SK-N-DZ (cell line): ENCODE measurements around the gene DSCAM.

Source experiments
- DNase-seq: peaks from one replicate; pipeline ENCODE4 v3.0.0-alpha.2; 2015; ENCODE audit warnings: low spot score

Gene DSCAM

DNA sequence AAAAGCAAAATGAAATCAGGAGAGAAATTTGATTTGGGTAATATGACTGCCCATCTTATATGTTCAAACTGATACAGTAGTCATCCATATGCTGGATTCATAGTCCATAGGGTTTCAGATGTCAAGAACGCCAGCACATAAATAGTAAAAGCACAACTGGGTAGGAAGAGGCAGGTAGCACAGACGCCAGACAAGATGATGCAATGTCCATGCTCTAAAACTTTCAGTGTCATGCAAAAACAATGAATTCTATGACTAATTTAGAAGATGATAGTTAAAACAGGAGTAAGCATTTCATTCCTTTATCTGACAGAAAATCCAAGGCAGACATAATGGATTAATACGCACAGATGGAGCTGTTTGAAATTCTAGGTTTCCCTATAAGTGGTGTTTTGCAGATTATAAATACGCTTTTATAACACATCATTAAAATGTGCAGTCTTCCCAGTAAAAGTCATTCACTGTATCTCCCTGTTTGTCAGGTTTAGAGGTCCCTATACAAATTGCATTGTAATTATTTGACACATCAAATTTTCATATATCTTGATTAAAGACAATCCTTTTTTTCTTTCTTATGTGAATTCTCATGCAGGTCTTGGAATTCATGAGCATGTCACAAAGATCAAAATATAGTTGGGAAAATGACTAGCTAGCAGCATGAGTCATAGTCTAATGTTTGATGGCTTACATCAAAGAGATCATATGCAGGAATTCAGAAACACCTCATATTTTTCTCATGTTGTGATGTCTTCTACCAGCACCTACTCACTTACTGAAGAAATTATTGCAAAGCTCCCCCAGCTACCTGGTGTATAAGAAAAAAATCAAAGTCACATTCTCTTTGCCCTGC, 139.9 kb downstream of the DSCAM start:
- no peak for DNase-seq

GRCh38 chr21:40706176-40706575, 140.8 kb downstream of the DSCAM start:
- no peak for DNase-seq

DNA sequence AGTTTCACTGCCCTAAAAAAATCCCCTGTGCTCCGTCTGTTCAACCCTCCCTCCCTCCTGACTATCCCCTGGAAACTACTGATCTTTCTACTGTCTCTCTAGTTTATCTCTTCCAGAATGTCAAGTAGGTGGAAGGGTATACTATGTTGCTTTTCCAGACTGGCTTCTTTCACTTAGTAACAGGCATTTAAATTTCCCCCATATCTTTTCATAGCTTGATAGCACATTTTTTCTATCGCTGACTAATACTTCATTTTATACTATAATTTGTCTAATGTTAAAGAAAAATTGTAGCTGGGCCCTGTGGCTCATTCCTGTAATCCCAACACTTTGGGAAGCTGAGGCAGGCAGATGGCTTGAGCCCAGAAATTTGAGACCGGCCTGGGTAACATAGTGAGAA, 142.8 kb downstream of the DSCAM start:
- no peak for DNase-seq

GRCh38 chr21:40699366-40699765, 147.6 kb downstream of the DSCAM start:
- no peak for DNase-seq

- no peak for DNase-seq
These were observed 150.7 kb downstream of the DSCAM start for GRCh38 chr21:40696246-40696645.

DNA sequence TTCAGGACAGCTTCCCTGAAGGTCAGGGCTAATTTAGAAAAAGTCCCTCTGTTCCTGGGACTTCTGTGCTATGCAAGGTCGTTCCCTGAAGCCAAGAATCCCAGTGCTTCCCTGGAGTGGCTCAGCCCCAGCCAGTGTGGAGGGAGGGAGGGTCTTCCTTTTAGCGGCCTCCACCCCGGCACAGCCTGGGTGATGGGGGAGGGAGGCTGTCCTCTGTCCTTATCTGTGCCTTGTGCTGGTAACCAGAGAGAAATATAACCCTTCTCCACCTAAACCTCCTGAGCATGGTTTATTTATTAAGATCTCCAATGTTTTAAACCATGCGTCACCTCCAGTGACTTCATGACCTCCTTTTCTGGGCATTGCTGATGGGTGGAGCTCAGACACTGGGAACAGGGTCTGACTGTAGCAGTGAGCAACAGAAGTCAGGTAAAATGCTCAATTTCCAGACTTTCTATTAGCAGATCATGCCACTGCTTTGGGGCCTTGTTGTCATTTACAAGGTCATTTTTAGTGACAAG, 157.1 kb downstream of the DSCAM start:
- DNase-seq: no peak

GRCh38 chr21:40689217-40689616, 157.7 kb downstream of the DSCAM start:
- no peak for DNase-seq

DNA sequence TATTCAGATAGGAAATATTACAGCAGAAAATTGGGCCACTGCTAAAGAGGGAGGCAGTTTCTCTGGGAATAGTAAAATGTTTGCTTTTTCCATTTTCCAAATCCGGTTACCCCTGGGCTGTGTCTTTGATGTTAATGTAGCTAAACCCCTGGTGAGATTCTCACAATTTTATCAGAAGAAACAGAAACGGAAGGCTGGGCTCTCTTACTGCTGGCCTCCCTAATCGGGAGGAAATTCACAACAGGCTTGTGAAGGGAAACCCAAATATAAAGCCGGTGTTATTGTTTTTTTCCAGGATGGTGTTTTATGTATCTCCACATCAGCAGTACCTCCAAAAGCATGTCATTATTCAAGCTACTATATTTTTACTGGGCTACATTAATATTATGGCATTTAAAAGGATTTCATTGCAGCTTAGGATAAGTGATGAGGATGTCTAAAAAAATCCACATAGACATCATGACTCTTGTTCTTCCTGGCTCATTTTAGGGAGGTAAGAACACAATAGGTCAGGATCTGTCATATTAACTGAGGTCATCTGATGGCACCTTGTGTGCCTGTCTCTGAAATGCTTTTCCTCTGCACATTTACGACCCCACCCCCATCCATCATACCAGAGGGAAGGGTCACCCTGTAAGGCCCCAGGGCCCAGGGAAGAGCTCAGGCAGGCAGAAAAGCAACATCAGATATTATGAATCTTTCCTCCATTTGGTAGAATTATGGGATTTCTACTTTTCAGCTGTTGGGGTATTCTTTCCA, 158.7 kb downstream of the DSCAM start:
- DNase-seq: no peak

- no peak for DNase-seq
These were observed 159.3 kb downstream of the DSCAM start for GRCh38 chr21:40687625-40688024.

DNA sequence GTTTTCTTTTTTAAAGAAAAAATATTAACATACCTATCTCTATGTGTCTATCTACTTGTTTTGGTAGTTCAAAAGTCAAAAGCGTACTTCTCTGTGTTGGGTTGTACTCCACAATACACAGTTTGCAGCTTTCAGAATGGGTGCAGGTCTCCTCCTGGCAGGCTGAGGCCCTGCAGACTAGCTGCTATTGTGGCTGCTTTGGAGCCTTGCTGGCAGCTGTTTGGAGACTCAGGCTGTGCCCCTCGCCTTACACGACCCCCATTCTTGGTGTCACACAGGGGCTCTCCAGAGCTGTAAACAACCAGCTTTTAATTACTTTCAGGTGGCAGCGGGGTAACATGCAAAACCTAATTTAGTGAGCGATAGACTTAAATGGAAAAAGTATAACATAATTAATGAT, 160.4 kb downstream of the DSCAM start:
- no peak for DNase-seq

GRCh38 chr21:40685141-40685540, 161.8 kb downstream of the DSCAM start:
- no peak for DNase-seq

DNA sequence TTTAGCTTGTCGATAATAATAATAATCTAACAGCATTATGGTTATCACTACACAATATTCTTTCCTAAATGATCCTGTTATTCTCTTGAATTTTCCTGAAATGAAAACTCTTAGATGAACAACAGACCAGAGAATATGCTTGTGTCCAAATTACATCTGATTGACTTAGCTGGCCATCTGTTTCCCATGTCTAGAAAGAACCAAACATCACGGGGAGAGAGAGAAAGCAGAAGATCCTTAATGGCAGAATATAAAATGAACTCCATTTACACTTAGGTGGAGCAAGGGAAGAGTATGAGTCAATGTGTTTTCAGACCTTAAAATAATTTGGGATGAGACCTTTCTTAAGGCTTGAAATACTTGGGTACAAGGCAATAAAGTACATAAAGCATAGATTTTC, 162.2 kb downstream of the DSCAM start:
- DNase-seq: peak; percentile 35

- DNase-seq: no peak
These were observed 163.6 kb downstream of the DSCAM start for GRCh38 chr21:40683349-40683748.

GRCh38 chr21:40681164-40681859, 165.6 kb downstream of the DSCAM start:
- peak; percentile 84 for DNase-seq

DNA sequence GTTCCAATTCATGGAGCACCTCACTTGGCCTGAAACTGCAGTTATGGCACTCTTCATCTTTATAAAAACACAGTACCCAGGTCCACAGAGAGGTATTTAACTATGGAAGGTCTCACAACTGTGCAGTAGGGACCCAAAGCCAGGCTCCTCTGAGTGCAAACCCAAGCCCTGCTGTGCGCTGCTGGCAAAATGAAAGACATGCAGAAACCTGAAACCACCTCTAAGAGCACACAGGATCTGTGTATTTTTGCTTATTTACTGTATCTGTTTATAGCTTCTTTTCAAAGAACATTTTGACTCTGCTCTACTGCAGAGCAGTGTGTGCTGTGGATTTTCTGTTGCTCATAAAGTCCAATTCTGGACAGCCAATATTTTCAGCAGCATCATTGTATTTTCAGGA, 166.6 kb downstream of the DSCAM start:
- no peak for DNase-seq

DNA sequence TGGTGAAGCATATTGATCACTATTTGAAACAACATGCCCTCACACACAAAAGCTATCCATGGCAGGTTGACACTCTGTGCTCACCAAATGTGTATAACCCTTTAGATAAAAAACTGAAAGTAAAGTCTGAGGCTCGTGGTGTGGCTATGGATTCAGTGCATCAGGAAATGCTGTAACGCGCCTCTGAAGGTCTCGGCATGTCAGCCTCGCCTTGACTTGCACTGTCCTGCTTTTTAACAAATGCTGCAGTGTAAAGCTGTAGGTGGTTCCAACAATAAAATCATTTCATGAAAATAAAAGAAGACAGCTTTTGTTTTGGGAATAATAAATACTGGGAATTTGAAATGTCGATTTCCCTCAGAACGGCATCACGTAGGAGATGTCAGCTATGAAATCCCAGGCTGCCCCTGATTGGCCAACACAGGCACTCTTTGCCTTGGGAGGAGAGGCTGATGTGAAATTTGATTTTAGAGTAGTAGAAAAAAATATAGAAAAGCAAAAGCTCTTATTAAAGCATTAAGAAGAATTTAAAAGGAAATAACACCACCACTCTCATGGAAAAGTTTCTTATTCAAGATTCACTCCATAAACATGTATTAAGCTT, 168.2 kb downstream of the DSCAM start:
- DNase-seq: no peak

DNA sequence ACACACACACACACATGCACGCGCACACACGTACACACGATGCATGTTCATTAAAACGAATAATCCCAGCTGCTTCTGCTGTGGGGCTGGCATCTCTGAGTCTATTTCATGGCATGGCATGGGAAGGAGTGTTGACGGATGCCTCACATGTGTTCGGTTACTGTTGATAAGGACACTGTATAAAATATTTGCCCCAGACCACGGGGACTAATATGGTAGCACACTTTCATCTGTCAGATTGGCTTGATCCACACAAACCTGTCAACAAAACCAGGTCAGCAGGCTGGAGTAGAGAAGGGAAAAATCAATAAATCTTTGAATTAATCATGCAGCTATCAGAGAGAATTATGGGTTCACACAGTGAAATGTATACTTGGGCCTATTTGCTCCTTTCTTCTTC, 171.9 kb downstream of the DSCAM start:
- no peak for DNase-seq

- no peak for DNase-seq
These were observed 174.4 kb downstream of the DSCAM start for GRCh38 chr21:40672602-40673001.

- no peak for DNase-seq
These were observed 175.2 kb downstream of the DSCAM start for GRCh38 chr21:40671716-40672115.

DNA sequence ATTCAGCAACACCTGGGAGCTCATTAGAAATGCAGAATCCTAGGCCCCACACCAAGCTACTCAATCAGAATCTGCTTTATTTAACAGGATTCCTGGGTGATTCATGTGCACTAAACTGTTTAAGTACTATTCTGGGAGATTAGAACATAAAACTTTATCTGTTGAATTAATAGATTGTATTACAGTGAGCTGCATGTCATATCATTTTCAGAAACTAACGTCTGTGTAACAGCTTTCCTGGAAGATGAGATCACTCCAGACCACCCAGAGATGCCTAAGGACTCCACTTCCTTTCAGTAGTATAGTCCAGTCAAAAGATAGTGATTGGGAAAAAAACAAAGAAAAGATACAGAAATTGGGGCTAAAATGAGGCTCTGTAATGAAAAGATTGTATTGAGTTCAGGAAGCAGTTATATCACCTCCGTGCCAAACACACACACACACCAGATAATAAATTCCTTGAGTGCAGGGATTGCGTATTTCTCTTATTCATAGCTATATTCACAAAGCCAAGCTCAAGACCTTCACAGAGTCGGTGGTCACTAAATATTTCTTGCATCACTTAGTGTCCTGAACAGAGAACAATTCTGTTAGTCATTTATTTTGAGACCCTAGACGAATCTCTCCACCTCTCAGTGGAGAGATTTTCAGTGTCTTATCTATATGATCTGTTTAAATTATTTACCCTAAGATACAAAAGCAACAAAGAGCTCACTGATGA, 178.2 kb downstream of the DSCAM start:
- no peak for DNase-seq

- DNase-seq: no peak
These were observed 179.0 kb downstream of the DSCAM start for GRCh38 chr21:40667967-40668366.
